ENCODE data around the gene C17orf58. TPM values are rescaled to one million over a fixed set of nuclear protein-coding genes. Genes with fewer than 3 reads are reported as not detected.
"Not testable (repeated sequence)": the region's sequence is repeated elsewhere in the genome, so short reads cannot be mapped to it uniquely, and the experiment has no call there.

Gene C17orf58
- total RNA-seq: 7.2 and 8.3 TPM in 2 replicates

DNA sequence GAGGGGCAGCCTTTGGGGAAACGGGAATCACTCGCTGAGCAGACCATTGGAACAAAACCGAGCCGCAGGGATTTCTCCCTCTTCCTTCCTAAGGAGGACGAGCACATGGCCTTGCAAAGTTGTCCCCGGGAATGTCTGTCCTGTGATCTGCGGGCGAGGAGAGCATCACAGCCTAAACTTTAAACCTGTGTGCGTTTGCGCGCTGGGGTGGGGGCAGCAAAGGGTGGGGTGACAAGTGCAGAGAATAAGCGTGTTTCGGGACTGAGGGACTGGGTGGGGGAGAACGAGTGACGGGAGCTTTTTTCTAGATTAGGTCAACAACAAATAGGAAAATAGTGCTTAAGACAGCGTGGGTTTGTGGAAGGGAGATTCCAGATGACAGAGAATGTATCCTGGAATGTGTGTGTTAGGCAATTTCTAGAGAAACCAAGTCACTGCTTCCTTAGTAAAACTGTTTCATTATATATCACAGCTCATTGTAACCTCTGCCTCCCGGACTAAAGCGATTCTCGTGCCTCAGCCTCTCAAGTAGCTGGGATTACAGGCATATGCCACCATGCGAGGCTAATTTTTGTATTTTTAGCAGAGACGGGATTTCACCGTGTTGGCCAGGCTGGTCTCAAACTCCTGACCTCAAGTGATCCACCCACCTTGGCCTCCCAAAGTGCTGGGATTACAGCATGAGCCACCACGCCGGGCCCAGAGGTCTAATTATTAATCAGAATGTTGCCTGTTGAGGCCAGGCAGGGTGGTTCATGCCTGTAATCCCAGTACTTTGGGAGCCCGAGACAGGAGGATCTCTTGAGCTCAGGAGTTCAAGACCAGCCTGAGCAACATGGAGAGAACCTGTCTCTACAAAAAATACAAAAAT lies at the start of gene C17orf58:
C17orf58 (minus strand) TSS at position 169 of the 871 bp plus-strand sequence. CDS start 271 bp downstream, outside the sequence.
- peak within 1 kb of the TSS; percentile 99 for H3K4me2 ChIP-seq (ENCODE audit: insufficient read depth, low read length)
- not testable (repeated sequence) for H3K9me3 ChIP-seq (ENCODE audit: low read depth, low read length); H3K27me3 ChIP-seq (ENCODE audit: insufficient read depth, low read length); H3K36me3 ChIP-seq (ENCODE audit: insufficient read depth, low read length); H4K20me1 ChIP-seq (ENCODE audit: insufficient read depth, low read length); H3K79me2 ChIP-seq (ENCODE audit: insufficient read depth, low read length)
- peaks cover 20% of the 10 kb centered on the region for H3K4me1 ChIP-seq (ENCODE audit: insufficient read depth, low read length)
- peak; percentile 77 for DNase-seq (ENCODE audit: insufficient read length, low spot score, missing footprints)
- peak within 1 kb of the TSS; percentile 85 for H2AFZ ChIP-seq (ENCODE audit: low read length)
- peak within 1 kb of the TSS; percentile 79 for H3K27ac ChIP-seq (ENCODE audit: low read depth, low read length)
- H3K4me3 ChIP-seq (ENCODE audit: insufficient read depth, low read length): peak within 1 kb of the TSS; percentile 76

DNA sequence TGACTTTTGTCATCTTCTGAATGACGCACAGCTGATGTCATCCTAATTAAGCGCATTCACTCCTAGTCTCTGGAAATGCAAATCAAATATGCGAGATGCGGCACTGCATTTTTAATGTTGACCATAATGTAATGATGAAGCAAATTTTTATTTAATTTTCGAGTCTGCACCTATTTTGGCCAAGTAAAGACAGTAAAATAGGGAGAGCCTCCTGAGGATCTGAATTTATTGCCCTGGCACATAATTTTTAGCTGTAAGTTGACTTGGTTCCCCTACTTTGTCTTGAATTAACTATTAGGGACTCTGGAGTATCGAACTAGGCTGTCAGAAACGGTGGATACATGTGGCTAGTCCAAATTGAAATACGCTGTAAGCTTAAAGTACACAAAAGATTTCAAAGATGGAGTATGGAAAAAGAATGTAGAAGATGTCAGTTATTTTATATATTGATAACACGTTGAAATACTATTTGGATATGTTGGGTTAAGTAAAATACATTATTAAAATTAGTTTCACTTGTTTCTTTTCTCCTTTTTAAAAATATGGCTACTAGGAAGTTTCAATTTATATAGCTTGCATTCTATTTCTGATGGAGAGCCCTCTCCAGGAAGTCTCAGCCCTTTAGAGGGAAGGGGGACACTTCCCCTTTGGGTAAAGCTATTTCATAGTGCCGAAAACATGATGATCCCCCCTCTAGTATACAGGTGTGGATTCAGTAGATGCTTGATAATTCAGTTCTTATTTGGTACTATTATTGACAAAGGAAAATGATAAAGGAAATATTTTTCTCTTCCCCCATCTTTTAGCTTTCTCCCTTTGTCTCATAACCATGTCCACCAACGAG lies 40.3 kb upstream of the C17orf58 start:
- no peaks in the 10 kb centered on the region for H3K9me3 ChIP-seq (ENCODE audit: low read depth, low read length)
- H3K4me2 ChIP-seq (ENCODE audit: insufficient read depth, low read length): peak overlapping the region; percentile 91
- TF ChIP-seq, protein P1, sequence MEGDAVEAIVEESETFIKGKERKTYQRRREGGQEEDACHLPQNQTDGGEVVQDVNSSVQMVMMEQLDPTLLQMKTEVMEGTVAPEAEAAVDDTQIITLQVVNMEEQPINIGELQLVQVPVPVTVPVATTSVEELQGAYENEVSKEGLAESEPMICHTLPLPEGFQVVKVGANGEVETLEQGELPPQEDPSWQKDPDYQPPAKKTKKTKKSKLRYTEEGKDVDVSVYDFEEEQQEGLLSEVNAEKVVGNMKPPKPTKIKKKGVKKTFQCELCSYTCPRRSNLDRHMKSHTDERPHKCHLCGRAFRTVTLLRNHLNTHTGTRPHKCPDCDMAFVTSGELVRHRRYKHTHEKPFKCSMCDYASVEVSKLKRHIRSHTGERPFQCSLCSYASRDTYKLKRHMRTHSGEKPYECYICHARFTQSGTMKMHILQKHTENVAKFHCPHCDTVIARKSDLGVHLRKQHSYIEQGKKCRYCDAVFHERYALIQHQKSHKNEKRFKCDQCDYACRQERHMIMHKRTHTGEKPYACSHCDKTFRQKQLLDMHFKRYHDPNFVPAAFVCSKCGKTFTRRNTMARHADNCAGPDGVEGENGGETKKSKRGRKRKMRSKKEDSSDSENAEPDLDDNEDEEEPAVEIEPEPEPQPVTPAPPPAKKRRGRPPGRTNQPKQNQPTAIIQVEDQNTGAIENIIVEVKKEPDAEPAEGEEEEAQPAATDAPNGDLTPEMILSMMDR (IDR thresholded peaks at IDR 0.05; ENCODE audit: extremely low read depth, low read depth, low read length): no peak
- no peaks in the 10 kb centered on the region for H3K27me3 ChIP-seq (ENCODE audit: insufficient read depth, low read length)
- no peak for DNase-seq (ENCODE audit: insufficient read length, low spot score, missing footprints)
- peak overlapping the region; percentile 89 for H2AFZ ChIP-seq (ENCODE audit: low read length)
- H4K20me1 ChIP-seq (ENCODE audit: insufficient read depth, low read length): no peaks in the 10 kb centered on the region
- H3K4me3 ChIP-seq (ENCODE audit: insufficient read depth, low read length): peak overlapping the region; percentile 99
- peaks cover 38% of the 10 kb centered on the region for H3K36me3 ChIP-seq (ENCODE audit: insufficient read depth, low read length)
- H3K4me1 ChIP-seq (ENCODE audit: insufficient read depth, low read length): peaks cover 23% of the 10 kb centered on the region
- H3K27ac ChIP-seq (ENCODE audit: low read depth, low read length): peak overlapping the region; percentile 86
- H3K79me2 ChIP-seq (ENCODE audit: insufficient read depth, low read length): peaks cover 50% of the 10 kb centered on the region

DNA sequence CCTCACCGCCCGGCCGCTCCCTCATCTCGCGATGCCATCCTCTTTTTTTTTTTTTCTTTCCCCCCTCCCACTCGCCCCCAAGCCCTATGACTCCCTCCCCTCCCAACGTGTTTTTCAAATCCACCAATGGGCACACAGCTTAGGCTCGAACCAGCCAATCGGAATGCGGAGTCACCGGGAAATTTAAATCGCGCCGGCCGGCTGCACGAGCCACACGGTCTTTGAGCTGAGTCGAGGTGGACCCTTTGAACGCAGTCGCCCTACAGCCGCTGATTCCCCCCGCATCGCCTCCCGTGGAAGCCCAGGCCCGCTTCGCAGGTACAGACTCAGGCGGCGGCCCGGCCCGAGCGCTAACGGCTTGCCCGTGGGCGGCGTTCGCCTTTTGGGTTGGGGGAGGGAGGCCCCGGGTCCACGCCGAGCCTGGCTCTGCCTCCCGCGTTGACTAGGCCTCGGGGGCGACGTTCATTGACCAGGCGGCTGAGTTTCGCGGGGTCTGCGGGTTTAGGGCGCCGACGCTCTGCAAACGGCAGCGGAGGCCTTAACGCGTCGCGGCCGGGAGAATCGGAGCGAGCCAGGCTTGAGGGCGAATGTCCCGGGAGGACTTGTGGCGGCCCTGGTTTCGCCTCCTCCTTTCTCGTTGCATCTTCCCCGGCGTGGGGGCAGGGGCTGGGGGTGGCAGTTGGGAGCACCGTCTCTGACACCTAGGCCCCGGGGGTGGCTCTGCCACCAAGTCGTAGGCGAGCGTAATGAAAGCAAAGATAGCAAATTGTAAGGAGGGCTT lies 39.4 kb upstream of the C17orf58 start, which contains the start of gene KPNA2:
KPNA2 (plus strand) TSS at position 213 of the 781 bp plus-strand sequence. CDS start 1,398 bp downstream, outside the sequence.
- peaks cover 30% of the 10 kb centered on the region for H3K36me3 ChIP-seq (ENCODE audit: insufficient read depth, low read length)
- no peaks in the 10 kb centered on the region for H3K9me3 ChIP-seq (ENCODE audit: low read depth, low read length)
- no peaks in the 10 kb centered on the region for H4K20me1 ChIP-seq (ENCODE audit: insufficient read depth, low read length)
- H3K27ac ChIP-seq (ENCODE audit: low read depth, low read length): peak within 1 kb of the TSS; percentile 86
- peak within 1 kb of the TSS; percentile 91 for H3K4me2 ChIP-seq (ENCODE audit: insufficient read depth, low read length)
- H2AFZ ChIP-seq (ENCODE audit: low read length): peak within 1 kb of the TSS; percentile 89
- TF ChIP-seq, protein P1 (IDR thresholded peaks at IDR 0.05; ENCODE audit: extremely low read depth, low read depth, low read length): no peak
- H3K79me2 ChIP-seq (ENCODE audit: insufficient read depth, low read length): peaks cover 47% of the 10 kb centered on the region
- H3K4me3 ChIP-seq (ENCODE audit: insufficient read depth, low read length): peak within 1 kb of the TSS; percentile 99
- peaks cover 23% of the 10 kb centered on the region for H3K4me1 ChIP-seq (ENCODE audit: insufficient read depth, low read length)
- H3K27me3 ChIP-seq (ENCODE audit: insufficient read depth, low read length): no peaks in the 10 kb centered on the region
- peak; percentile 99 for DNase-seq (ENCODE audit: insufficient read length, low spot score, missing footprints)

DNA sequence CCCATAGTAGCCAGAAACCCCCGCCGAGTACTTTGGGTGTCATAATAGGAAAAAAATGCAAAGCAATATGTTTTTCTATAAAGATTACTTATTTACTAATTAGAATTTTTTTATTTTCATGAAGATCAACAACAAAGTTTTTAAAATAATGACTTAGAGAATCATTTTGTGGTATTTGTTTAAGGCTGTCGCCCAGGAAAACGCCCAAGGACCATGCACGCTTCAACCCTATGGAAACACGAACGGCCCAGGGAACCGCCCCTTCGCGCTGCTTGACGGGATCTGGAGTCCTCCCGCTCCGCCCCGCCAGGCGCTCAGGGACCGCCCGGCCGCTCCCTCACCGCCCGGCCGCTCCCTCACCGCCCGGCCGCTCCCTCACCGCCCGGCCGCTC lies 38.9 kb upstream of the C17orf58 start:
- H3K4me2 ChIP-seq (ENCODE audit: insufficient read depth, low read length): peak overlapping the region; percentile 89
- TF ChIP-seq, protein P1 (IDR thresholded peaks at IDR 0.05; ENCODE audit: extremely low read depth, low read depth, low read length): no peak
- H2AFZ ChIP-seq (ENCODE audit: low read length): peak overlapping the region; percentile 32
- DNase-seq (ENCODE audit: insufficient read length, low spot score, missing footprints): no peak
- no peaks in the 10 kb centered on the region for H4K20me1 ChIP-seq (ENCODE audit: insufficient read depth, low read length)
- peak overlapping the region; percentile 33 for H3K27ac ChIP-seq (ENCODE audit: low read depth, low read length)
- H3K79me2 ChIP-seq (ENCODE audit: insufficient read depth, low read length): peaks cover 42% of the 10 kb centered on the region
- H3K27me3 ChIP-seq (ENCODE audit: insufficient read depth, low read length): no peaks in the 10 kb centered on the region
- H3K4me3 ChIP-seq (ENCODE audit: insufficient read depth, low read length): peak overlapping the region; percentile 51
- no peaks in the 10 kb centered on the region for H3K9me3 ChIP-seq (ENCODE audit: low read depth, low read length)
- peaks cover 23% of the 10 kb centered on the region for H3K4me1 ChIP-seq (ENCODE audit: insufficient read depth, low read length)
- peaks cover 24% of the 10 kb centered on the region for H3K36me3 ChIP-seq (ENCODE audit: insufficient read depth, low read length)

Data from osteoblast (primary cell).